Smooth muscle cell (in vitro differentiated cells): Measurements from ENCODE around the gene VIL1. TPM values are rescaled to one million over a fixed set of nuclear protein-coding genes. Genes with fewer than 3 reads are reported as not detected.

Experiments
- DNase-seq: peaks from one replicate; lab custom pipeline; 2025; ENCODE audit not compliant: unreplicated experiment; lab: John Stamatoyannopoulos, UW
- H2AFZ ChIP-seq: fragments of 200-600 bp; sonication (generic); 2 replicates; pipeline ENCODE4 v1.6.0; 2016; ENCODE audit warnings: antibody characterized with exemption, low read depth, mild to moderate bottlenecking
- H3F3A ChIP-seq: fragments of 200-600 bp; sonication (generic); 2 replicates; pipeline ENCODE4 v1.6.0; 2017; ENCODE audit warnings: antibody characterized with exemption, low read depth
- H3K27ac ChIP-seq: fragments of 200-600 bp; sonication (generic); 2 replicates; pipeline ENCODE4 v1.5.1; 2016; ENCODE audit warnings: low read depth, mild to moderate bottlenecking
- H3K27me3 ChIP-seq: fragments of 200-600 bp; sonication (generic); 2 replicates; pipeline ENCODE4 v1.6.1; 2016; ENCODE audit warnings: low read depth, mild to moderate bottlenecking
- H3K36me3 ChIP-seq: fragments of 200-600 bp; sonication (generic); 2 replicates; pipeline ENCODE4 v1.5.1; 2016; ENCODE audit warnings: low read depth
- H3K4me1 ChIP-seq: fragments of 200-600 bp; sonication (generic); 2 replicates; pipeline ENCODE4 v1.5.1; 2016; ENCODE audit warnings: low read depth
- H3K4me2 ChIP-seq: fragments of 200-600 bp; sonication (generic); 2 replicates; pipeline ENCODE4 v1.6.0; 2016; ENCODE audit warnings: mild to moderate bottlenecking
- H3K4me3 ChIP-seq: fragments of 200-600 bp; sonication (generic); 2 replicates; pipeline ENCODE4 v1.5.1; 2016; ENCODE audit warnings: mild to moderate bottlenecking
- H3K79me2 ChIP-seq: fragments of 200-600 bp; sonication (generic); 2 replicates; pipeline ENCODE4 v1.6.0; 2016; ENCODE audit warnings: low read depth, mild to moderate bottlenecking
- H3K9ac ChIP-seq: fragments of 200-600 bp; sonication (generic); 2 replicates; pipeline ENCODE4 v1.6.0; 2016; ENCODE audit warnings: low read depth
- H3K9me3 ChIP-seq: fragments of 200-600 bp; sonication (generic); replicated peaks from 2 replicates; pipeline ENCODE4 v1.5.1; 2016; ENCODE audit warnings: low read depth
- H4K20me1 ChIP-seq: fragments of 200-600 bp; sonication (generic); 2 replicates; pipeline ENCODE4 v1.6.0; 2016; ENCODE audit warnings: low read depth
- WGBS: methylation state at CpG from one replicate; pipeline ENCODE4 v1.1.7; 2016; ENCODE audit warnings: low lambda C conversion rate; 5-methylcytosine and 5-hydroxymethylcytosine counted together
- polyA plus RNA-seq: library from polyadenylated mRNA; unstranded; fragments of >200 nt; fragmentation: Nextera tagmentation; extraction: Ambion mirVana; gene quantifications from 2 replicates; pipeline ENCODE4 v1.2.1, GENCODE V29; 2016
- total RNA-seq: library from RNA; depleted of rRNA; stranded (reverse); fragments of >200 nt; gene quantifications from 2 replicates; pipeline ENCODE4 v1.2.3, GENCODE V29; 2014
- TF ChIP-seq, protein P1 (sequence below): fragments of 200-600 bp; sonication (generic); IDR thresholded peaks from 2 replicates; pipeline ENCODE4 v1.5.1; 2017; ENCODE audit warnings: borderline replicate concordance, mild to moderate bottlenecking, antibody characterized with exemption; ENCODE audit not compliant: insufficient read depth, poor library complexity, severe bottlenecking

The VIL1 gene
- total and polyA plus RNA-seq, 2 experiments from 2014 or later, result 0.15 TPM; not detected in 1

DNA sequence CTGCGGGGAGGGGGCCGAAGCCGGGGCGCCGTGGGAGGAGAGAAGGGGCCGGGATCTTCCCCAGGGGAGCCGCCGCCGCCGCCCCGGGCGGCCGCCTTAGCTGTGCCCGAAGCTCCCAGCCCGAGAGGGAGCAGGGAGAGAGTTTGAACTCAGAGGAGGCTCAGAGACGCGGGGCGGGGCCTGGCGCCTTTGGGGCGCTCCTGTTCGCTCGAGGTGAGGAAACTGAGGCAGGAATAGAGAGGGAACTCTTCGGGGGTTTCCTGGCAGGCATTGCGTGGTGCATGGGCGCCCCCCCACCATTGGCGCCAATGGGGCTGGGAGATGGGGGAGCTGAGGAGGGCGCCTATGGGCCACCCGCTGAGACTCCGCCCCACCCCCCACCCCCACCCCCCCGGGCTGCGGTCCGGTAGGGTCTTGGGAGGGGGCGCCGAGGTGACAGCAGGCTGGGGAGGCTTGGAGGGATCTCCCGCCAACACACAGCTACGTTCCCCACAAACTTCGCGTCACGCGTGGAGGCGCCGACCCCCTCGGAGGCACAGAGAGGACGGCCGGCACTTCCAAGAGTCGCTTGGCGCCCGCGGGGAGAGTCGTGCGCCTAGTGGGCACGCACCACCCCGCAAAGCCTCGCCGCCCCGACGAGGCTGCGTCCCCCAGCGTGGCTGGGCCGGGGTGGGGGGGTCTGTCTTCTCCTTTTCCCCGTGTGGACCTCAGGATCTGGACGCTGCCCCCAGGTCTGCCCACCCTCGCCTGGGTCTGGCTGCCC, 18.6 kb upstream of the VIL1 start:
- peak overlapping the region; percentile 98 for H3K27ac ChIP-seq
- WGBS, result 3% methylated on average over 49 of the region's 63 CpGs
- peaks cover 28% of the 10 kb centered on the region for H3K79me2 ChIP-seq
- no peaks in the 10 kb centered on the region for H3K9me3 ChIP-seq
- no peak for DNase-seq
- peak overlapping the region; percentile 99 for H3K4me2 ChIP-seq
- TF ChIP-seq, protein P1, sequence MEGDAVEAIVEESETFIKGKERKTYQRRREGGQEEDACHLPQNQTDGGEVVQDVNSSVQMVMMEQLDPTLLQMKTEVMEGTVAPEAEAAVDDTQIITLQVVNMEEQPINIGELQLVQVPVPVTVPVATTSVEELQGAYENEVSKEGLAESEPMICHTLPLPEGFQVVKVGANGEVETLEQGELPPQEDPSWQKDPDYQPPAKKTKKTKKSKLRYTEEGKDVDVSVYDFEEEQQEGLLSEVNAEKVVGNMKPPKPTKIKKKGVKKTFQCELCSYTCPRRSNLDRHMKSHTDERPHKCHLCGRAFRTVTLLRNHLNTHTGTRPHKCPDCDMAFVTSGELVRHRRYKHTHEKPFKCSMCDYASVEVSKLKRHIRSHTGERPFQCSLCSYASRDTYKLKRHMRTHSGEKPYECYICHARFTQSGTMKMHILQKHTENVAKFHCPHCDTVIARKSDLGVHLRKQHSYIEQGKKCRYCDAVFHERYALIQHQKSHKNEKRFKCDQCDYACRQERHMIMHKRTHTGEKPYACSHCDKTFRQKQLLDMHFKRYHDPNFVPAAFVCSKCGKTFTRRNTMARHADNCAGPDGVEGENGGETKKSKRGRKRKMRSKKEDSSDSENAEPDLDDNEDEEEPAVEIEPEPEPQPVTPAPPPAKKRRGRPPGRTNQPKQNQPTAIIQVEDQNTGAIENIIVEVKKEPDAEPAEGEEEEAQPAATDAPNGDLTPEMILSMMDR, result no peak
- H2AFZ ChIP-seq, result peak overlapping the region; percentile 66
- peaks cover 17% of the 10 kb centered on the region for H4K20me1 ChIP-seq
- peaks cover 6% of the 10 kb centered on the region for H3K4me1 ChIP-seq
- peak overlapping the region; percentile 88 for H3K9ac ChIP-seq
- peak overlapping the region; percentile 95 for H3K4me3 ChIP-seq
- peaks cover 30% of the 10 kb centered on the region for H3F3A ChIP-seq
- H3K36me3 ChIP-seq, result no peaks in the 10 kb centered on the region
- no peaks in the 10 kb centered on the region for H3K27me3 ChIP-seq

- peak overlapping the region; percentile 95 for H3K4me3 ChIP-seq
- H3F3A ChIP-seq, result peaks cover 28% of the 10 kb centered on the region
- 61% methylated on average over 23 of the region's 24 CpGs for WGBS
- H3K79me2 ChIP-seq, result peaks cover 28% of the 10 kb centered on the region
- H3K36me3 ChIP-seq, result no peaks in the 10 kb centered on the region
- H3K27ac ChIP-seq, result peak overlapping the region; percentile 98
- no peaks in the 10 kb centered on the region for H3K9me3 ChIP-seq
- H4K20me1 ChIP-seq, result peaks cover 17% of the 10 kb centered on the region
- H3K27me3 ChIP-seq, result no peaks in the 10 kb centered on the region
- H3K4me2 ChIP-seq, result peak overlapping the region; percentile 99
- TF ChIP-seq, protein P1, result no peak
- peaks cover 11% of the 10 kb centered on the region for H3K4me1 ChIP-seq
- H3K9ac ChIP-seq, result peak overlapping the region; percentile 88
- DNase-seq, result no peak
- no peak overlapping the region for H2AFZ ChIP-seq
Measured at GRCh38 chr2:218400930-218401881, 17.7 kb upstream of the VIL1 start.

DNA sequence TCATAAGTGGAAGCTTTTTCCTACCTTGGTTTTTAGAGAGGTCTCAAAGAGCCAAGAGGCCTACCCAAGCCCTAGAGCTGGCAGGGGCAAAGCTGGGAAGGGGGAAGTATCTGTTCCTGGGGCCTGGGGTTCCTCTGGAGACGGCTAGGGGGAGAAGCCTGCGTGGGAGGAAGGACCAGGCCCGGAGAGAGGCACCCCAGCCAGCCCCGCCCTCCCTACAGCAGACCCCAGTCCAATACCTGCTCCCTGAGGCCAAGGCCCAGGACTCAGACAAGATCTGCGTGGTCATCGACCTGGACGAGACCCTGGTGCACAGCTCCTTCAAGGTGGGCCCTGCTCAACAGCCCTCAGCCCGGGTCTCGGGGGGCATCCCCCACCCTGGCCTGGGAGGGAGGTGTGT, 17.0 kb upstream of the VIL1 start:
- WGBS, result 90% methylated on average over 9 of the region's 9 CpGs
- peak overlapping the region; percentile 95 for H3K4me3 ChIP-seq
- no peak overlapping the region for H3K9ac ChIP-seq
- H3K4me1 ChIP-seq, result peaks cover 11% of the 10 kb centered on the region
- peaks cover 23% of the 10 kb centered on the region for H3F3A ChIP-seq
- no peak overlapping the region for H2AFZ ChIP-seq
- no peak for DNase-seq
- peaks cover 28% of the 10 kb centered on the region for H3K79me2 ChIP-seq
- TF ChIP-seq, protein P1, result no peak
- H3K27me3 ChIP-seq, result no peaks in the 10 kb centered on the region
- no peaks in the 10 kb centered on the region for H3K36me3 ChIP-seq
- H3K9me3 ChIP-seq, result no peaks in the 10 kb centered on the region
- H3K27ac ChIP-seq, result peak overlapping the region; percentile 98
- H3K4me2 ChIP-seq, result peak overlapping the region; percentile 99
- peaks cover 17% of the 10 kb centered on the region for H4K20me1 ChIP-seq
